Hepatocyte (in vitro differentiated cells): ENCODE data around the gene RNF11. TPM values are rescaled to one million over a fixed set of nuclear protein-coding genes. Genes with fewer than 3 reads are reported as not detected.
A peak's percentile ranks its signal among the peaks of the same experiment; 100 is the strongest.
"Not testable (repeated sequence)": the region's sequence is repeated elsewhere in the genome, so short reads cannot be mapped to it uniquely, and the experiment has no call there.

ENCODE experiments used
- DNase-seq: peaks from one replicate; pipeline ENCODE4 v3.0.0-alpha.2; 2016; ENCODE audit warnings: low spot score
- H2AFZ ChIP-seq: fragments of 200-600 bp; sonication (generic); 2 replicates; pipeline ENCODE4 v1.6.0; 2016; ENCODE audit warnings: antibody characterized with exemption, mild to moderate bottlenecking
- H3K27ac ChIP-seq: fragments of 200-600 bp; sonication (generic); 2 replicates; pipeline ENCODE4 v1.5.1; 2016; ENCODE audit warnings: mild to moderate bottlenecking
- H3K27me3 ChIP-seq: fragments of 200-600 bp; sonication (generic); 2 replicates; pipeline ENCODE4 v1.6.1; 2016
- H3K36me3 ChIP-seq: fragments of 200-600 bp; sonication (generic); replicated peaks from 2 replicates; pipeline ENCODE4 v1.5.1; 2016; ENCODE audit warnings: low read depth; ENCODE audit not compliant: insufficient read depth
- H3K4me1 ChIP-seq: fragments of 200-600 bp; sonication (generic); 2 replicates; pipeline ENCODE4 v1.5.1; 2016; ENCODE audit warnings: mild to moderate bottlenecking, moderate library complexity; ENCODE audit not compliant: insufficient read depth
- H3K4me2 ChIP-seq: fragments of 200-600 bp; sonication (generic); 2 replicates; pipeline ENCODE4 v1.6.0; 2016
- H3K4me3 ChIP-seq: fragments of 200-600 bp; sonication (generic); 2 replicates; pipeline ENCODE4 v1.5.1; 2016; ENCODE audit warnings: mild to moderate bottlenecking
- H3K79me2 ChIP-seq: fragments of 200-600 bp; sonication (generic); 2 replicates; pipeline ENCODE4 v1.6.0; 2017; ENCODE audit warnings: mild to moderate bottlenecking
- H3K9me2 ChIP-seq: fragments of 200-600 bp; sonication (generic); replicated peaks from 2 replicates; pipeline ENCODE4 v1.6.0; 2017; ENCODE audit warnings: mild to moderate bottlenecking; ENCODE audit not compliant: insufficient read depth
- H3K9me3 ChIP-seq: fragments of 200-600 bp; sonication (generic); 2 replicates; pipeline ENCODE4 v1.5.1; 2016; ENCODE audit warnings: low read depth, mild to moderate bottlenecking
- H4K20me1 ChIP-seq: fragments of 200-600 bp; sonication (generic); 2 replicates; pipeline ENCODE4 v1.6.0; 2016; ENCODE audit warnings: mild to moderate bottlenecking; ENCODE audit not compliant: insufficient read depth, poor library complexity, severe bottlenecking
- CTCF ChIP-seq: fragments of 200-600 bp; sonication (generic); IDR thresholded peaks from 2 replicates; pipeline ENCODE4 v1.5.1; 2016; ENCODE audit warnings: antibody characterized with exemption, mild to moderate bottlenecking; ENCODE audit not compliant: poor library complexity
- EZH2 ChIP-seq: fragments of 200-600 bp; sonication (generic); IDR thresholded peaks from 2 replicates; pipeline ENCODE4 v1.6.1; 2016; ENCODE audit warnings: antibody characterized with exemption, mild to moderate bottlenecking, borderline replicate concordance
- EZH2phosphoT487 ChIP-seq: fragments of 200-600 bp; sonication (generic); IDR thresholded peaks from one replicate; pipeline ENCODE4 v1.6.1; 2018; ENCODE audit warnings: antibody characterized with exemption, mild to moderate bottlenecking, low read depth, moderate library complexity; ENCODE audit not compliant: unreplicated experiment, severe bottlenecking
- WGBS: methylation state at CpG from one replicate; pipeline ENCODE4 v1.1.6; 2016; ENCODE audit warnings: low lambda C conversion rate; ENCODE audit errors: missing lambda C conversion rate; 5-methylcytosine and 5-hydroxymethylcytosine counted together
- polyA plus RNA-seq: library from polyadenylated mRNA; unstranded; fragments of >200 nt; fragmentation: Nextera tagmentation; extraction: Ambion mirVana; gene quantifications from 2 replicates; pipeline ENCODE4 v1.2.1, GENCODE V29; 2016
- total RNA-seq: library from RNA; depleted of rRNA; stranded (reverse); fragments of >200 nt; gene quantifications from 2 replicates; pipeline ENCODE4 v1.2.3, GENCODE V29; 2014

Gene RNF11
- total and polyA plus RNA-seq, 2 experiments from 2014 or later: 55.9 to 99.8 TPM

DNA sequence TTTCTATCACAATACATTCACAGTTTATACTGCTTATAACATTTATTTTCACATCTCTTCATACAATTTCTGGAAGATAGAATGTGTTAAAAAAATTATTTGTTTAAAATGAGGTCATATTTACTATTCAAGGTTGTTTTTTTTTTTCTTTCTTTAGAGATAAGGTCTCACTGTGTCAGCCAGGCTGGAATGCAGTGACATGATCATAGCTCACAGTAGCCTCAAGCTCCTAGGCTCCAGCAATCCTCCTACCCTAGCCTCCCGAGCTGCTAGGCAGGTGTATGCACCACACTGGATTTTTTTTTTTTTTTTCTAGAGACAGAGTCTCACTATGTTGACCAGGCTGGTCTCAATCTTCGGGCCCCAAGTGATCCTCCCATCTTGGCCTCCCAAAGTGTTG is 19.0 kb upstream of the RNF11 start:
- peak; percentile 13 for DNase-seq
- H3K4me1 ChIP-seq: no peaks in the 10 kb centered on the region
- no peaks in the 10 kb centered on the region for H3K36me3 ChIP-seq
- H3K9me2 ChIP-seq: no peaks in the 10 kb centered on the region
- H3K4me3 ChIP-seq: no peak overlapping the region
- no peaks in the 10 kb centered on the region for H3K79me2 ChIP-seq
- no peaks in the 10 kb centered on the region for H4K20me1 ChIP-seq
- no peak overlapping the region for H3K27ac ChIP-seq
- H2AFZ ChIP-seq: no peak overlapping the region
- TF ChIP-seq EZH2phosphoT487: no peak
- no peak for TF ChIP-seq CTCF
- no peak for TF ChIP-seq EZH2
- H3K9me3 ChIP-seq: no peaks in the 10 kb centered on the region
- no peak overlapping the region for H3K4me2 ChIP-seq
- 89% methylated on average over 2 of the region's 2 CpGs for WGBS
- H3K27me3 ChIP-seq: no peaks in the 10 kb centered on the region

- TF ChIP-seq EZH2: no peak
- no peak for TF ChIP-seq CTCF
- no peak for TF ChIP-seq EZH2phosphoT487
- H3K4me1 ChIP-seq: no peaks in the 10 kb centered on the region
- H3K4me3 ChIP-seq: no peak overlapping the region
- no peaks in the 10 kb centered on the region for H3K9me3 ChIP-seq
- H3K36me3 ChIP-seq: no peaks in the 10 kb centered on the region
- H3K79me2 ChIP-seq: no peaks in the 10 kb centered on the region
- WGBS: 70% methylated on average over 2 of the region's 2 CpGs
- no peak overlapping the region for H2AFZ ChIP-seq
- no peak overlapping the region for H3K4me2 ChIP-seq
- no peak for DNase-seq
- H3K27me3 ChIP-seq: no peaks in the 10 kb centered on the region
- no peaks in the 10 kb centered on the region for H4K20me1 ChIP-seq
- H3K9me2 ChIP-seq: no peaks in the 10 kb centered on the region
- no peak overlapping the region for H3K27ac ChIP-seq
These were observed 17.5 kb upstream of the RNF11 start for GRCh38 chr1:51218570-51218969.

DNA sequence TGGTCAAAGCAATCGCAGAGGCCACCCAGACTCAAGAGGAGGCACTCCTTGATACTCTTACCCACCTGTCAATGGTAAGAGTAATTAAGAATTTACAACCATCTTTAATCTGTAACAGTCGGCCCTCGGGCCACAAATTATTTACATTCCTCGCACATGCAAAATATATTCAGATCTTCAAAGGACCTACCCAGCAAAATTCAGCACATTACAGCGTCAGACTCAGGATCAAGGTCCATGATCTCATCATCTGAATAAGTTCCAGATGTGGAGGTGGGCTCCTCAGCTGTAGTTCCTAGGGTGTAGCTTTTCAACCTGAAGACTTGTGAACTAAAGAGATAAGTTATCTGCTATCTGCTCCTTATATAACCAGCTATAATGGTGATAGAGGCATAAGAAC is 17.1 kb upstream of the RNF11 start:
- Histone ChIP-seq H3K4me2 (no peak overlapping the region), H3K36me3 (no peaks in the 10 kb centered on the region), H3K9me3 (no peaks in the 10 kb centered on the region), H3K27me3 (no peaks in the 10 kb centered on the region), H3K4me1 (no peaks in the 10 kb centered on the region), H2AFZ (no peak overlapping the region), H3K9me2 (no peaks in the 10 kb centered on the region), H3K4me3 (no peak overlapping the region), H4K20me1 (no peaks in the 10 kb centered on the region), H3K27ac (no peak overlapping the region), H3K79me2 (no peaks in the 10 kb centered on the region)
- 67% methylated on average over 5 of the region's 5 CpGs for whole genome bisulfite sequencing
- TF ChIP-seq EZH2: no peak
- TF ChIP-seq CTCF: no peak
- TF ChIP-seq EZH2phosphoT487: no peak
- no peak for DNase-seq

DNA sequence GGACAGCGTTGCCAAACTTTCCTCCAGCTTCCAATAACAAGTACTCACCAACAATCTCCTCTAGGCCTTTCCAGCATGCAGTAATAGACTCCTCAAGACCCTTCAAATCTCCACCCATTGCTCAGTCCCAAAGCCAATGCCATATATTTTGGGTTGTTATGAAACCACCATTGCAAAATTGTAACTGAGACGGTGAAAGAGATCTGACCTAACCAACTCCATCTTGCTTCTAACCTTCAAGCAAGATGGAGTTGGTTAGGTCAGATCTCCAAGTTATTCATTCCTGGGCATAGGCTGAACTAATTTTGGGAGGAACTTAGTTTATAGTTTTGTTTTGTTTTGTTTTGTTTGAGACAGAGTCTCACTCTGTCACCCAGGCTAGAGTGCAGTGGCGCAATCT is 14.5 kb upstream of the RNF11 start:
- not testable (repeated sequence) for H3K9me2 ChIP-seq, H3K36me3 ChIP-seq, H3K4me3 ChIP-seq, H3K9me3 ChIP-seq, H4K20me1 ChIP-seq, H2AFZ ChIP-seq, H3K4me1 ChIP-seq, H3K79me2 ChIP-seq, H3K4me2 ChIP-seq, H3K27ac ChIP-seq, DNase-seq, H3K27me3 ChIP-seq
- 98% methylated on average over 3 of the region's 3 CpGs for WGBS
